AG09319 (cell line): ENCODE measurements around the gene PRODH2.

Source experiments
- DNase-seq: peaks from one replicate; pipeline ENCODE4 v3.0.0-alpha.2; 2010; ENCODE audit warnings: low read depth; ENCODE audit errors: extremely low read depth
- TF ChIP-seq, protein P1 (sequence below): IDR thresholded peaks from 2 replicates; pipeline ENCODE4 v1.5.1; 2011; ENCODE audit warnings: low read depth, mild to moderate bottlenecking, inconsistent platforms, low read length, moderate library complexity

PRODH2 gene, protein sequence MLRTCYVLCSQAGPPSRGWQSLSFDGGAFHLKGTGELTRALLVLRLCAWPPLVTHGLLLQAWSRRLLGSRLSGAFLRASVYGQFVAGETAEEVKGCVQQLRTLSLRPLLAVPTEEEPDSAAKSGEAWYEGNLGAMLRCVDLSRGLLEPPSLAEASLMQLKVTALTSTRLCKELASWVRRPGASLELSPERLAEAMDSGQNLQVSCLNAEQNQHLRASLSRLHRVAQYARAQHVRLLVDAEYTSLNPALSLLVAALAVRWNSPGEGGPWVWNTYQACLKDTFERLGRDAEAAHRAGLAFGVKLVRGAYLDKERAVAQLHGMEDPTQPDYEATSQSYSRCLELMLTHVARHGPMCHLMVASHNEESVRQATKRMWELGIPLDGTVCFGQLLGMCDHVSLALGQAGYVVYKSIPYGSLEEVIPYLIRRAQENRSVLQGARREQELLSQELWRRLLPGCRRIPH

DNA sequence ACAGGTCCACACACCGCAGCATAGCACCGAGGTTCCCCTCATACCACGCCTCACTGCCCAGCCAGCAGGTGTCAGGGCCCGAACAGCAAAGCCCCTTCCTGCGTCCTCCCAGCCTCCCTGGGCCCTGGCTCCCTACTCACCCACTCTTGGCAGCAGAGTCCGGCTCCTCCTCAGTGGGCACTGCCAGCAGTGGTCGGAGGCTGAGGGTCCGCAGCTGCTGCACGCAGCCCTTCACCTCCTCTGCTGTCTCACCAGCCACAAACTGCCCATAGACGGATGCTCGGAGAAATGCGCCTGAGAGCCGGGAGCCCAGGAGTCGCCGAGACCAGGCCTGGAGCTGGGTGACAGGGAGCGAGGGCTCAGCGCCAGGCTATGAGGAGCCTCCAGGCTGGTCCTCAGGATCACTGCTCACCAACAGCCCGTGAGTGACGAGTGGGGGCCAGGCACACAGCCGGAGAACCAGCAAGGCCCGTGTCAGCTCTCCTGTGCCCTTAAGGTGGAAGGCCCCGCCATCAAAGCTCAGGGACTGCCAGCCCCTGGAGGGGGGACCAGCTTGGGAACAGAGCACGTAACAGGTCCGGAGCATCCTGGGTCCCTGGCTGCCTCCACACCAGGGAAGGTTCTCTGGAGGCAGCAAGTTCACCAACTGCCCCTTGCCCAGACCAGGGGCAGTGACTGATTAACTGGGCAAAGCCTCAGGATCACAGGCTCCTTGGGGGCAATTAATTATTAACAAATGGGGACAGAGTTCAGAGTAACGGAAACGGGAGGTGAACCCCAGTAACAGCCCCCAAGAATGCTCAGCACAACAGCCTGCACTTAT, at the start of gene PRODH2:
TSS of gene PRODH2 (minus strand) at position 626 of the 823 bp plus-strand sequence. CDS start at position 586, 40 bp downstream.
- TF ChIP-seq, protein P1, sequence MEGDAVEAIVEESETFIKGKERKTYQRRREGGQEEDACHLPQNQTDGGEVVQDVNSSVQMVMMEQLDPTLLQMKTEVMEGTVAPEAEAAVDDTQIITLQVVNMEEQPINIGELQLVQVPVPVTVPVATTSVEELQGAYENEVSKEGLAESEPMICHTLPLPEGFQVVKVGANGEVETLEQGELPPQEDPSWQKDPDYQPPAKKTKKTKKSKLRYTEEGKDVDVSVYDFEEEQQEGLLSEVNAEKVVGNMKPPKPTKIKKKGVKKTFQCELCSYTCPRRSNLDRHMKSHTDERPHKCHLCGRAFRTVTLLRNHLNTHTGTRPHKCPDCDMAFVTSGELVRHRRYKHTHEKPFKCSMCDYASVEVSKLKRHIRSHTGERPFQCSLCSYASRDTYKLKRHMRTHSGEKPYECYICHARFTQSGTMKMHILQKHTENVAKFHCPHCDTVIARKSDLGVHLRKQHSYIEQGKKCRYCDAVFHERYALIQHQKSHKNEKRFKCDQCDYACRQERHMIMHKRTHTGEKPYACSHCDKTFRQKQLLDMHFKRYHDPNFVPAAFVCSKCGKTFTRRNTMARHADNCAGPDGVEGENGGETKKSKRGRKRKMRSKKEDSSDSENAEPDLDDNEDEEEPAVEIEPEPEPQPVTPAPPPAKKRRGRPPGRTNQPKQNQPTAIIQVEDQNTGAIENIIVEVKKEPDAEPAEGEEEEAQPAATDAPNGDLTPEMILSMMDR = no peak
- DNase-seq = no peak

DNA sequence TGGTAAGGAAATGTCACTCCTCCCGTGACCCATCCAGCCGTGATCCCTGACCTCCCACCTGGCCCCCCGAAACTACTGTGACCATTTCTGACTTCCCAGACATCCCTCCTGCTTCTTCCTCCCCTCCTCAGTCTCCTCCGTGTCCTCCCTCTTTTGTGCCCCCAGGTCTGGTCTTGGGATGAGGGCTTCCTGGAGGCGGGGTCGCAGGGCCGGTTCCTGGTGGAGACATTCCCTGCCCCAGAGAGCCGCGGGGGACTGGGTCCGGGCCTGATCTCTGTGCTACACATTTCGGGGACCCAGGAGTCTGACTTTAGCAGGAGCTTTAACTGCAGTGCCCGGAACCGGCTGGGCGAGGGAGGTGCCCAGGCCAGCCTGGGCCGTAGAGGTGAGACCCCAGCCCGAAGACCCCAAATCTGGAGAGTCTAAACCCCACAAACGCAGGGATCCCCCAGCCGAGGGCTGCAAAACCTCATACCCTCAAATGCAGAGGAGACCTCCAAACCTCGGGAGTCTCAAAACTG, 49.1 kb upstream of the PRODH2 start:
- TF ChIP-seq, protein P1 = no peak
- DNase-seq = no peak

- DNase-seq = no peak
- TF ChIP-seq, protein P1 = no peak
Measured at GRCh38 chr19:35860818-35861639, 48.4 kb upstream of the PRODH2 start.

GRCh38 chr19:35860436-35860817, 47.8 kb upstream of the PRODH2 start:
- TF ChIP-seq, protein P1 = no peak
- DNase-seq = no peak

- no peak for DNase-seq
- TF ChIP-seq, protein P1 = no peak
Measured at GRCh38 chr19:35859414-35859813, 46.8 kb upstream of the PRODH2 start.

DNA sequence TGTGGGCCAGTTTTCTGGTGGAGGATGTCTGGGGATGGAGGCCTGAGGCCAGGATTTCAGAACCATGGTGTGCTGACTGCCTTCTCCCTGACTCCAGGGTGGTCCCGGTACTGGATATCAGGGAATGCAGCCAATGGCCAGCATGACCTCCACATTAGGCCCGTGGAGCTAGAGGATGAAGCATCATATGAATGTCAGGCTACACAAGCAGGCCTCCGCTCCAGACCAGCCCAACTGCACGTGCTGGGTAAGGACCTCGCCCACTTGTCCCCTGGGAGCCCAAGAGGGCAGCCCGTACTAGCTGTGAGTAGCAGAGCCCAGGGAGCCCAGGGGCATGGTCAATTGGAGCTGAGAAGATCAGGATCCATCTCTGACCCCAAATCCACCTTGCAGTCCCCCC, 45.7 kb upstream of the PRODH2 start:
- no peak for DNase-seq
- TF ChIP-seq, protein P1 = no peak
